Lower leg skin (tissue), 3 donors: ENCODE results near the gene PRDM16.

Source experiments
- POLR2A ChIP-seq, 2 donors: fragments of 450-650 bp; IDR thresholded peaks; one replicate each; pipeline ENCODE4 v1.6.1; 2016 to 2017; ENCODE audit warnings: antibody characterized with exemption in 2 of 2, mild to moderate bottlenecking in 1 of 2, moderate library complexity in 1 of 2
- TF ChIP-seq, protein P1 (sequence below), 3 donors: fragments of 450-650 bp; IDR thresholded peaks; one replicate each; pipeline ENCODE4 v1.5.1; 2016; ENCODE audit warnings: antibody characterized with exemption in 3 of 3, mild to moderate bottlenecking in 3 of 3, moderate library complexity in 2 of 3

DNA sequence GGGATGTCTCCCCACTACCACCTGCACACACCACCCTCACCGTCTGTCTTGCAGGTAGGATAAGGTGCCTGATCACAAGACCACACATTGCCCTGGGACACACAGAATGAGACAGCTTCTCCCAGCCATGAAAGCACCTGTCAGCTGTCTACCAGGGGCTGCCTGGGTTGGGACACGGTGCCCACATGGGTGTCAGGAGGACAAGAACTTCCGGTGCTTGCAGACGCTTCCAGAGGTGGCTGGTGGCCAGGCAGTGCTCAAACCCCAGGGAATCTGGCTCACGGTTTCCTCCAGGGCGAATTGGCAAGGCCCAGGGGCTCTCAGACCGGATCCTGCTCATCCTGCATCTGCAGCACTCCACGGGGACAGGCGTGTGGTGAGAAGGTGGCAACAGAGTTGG is 202.9 kb downstream of the PRDM16 start:
- TF ChIP-seq POLR2A (IDR thresholded peaks at IDR 0.05) = no peak
- TF ChIP-seq, protein P1, sequence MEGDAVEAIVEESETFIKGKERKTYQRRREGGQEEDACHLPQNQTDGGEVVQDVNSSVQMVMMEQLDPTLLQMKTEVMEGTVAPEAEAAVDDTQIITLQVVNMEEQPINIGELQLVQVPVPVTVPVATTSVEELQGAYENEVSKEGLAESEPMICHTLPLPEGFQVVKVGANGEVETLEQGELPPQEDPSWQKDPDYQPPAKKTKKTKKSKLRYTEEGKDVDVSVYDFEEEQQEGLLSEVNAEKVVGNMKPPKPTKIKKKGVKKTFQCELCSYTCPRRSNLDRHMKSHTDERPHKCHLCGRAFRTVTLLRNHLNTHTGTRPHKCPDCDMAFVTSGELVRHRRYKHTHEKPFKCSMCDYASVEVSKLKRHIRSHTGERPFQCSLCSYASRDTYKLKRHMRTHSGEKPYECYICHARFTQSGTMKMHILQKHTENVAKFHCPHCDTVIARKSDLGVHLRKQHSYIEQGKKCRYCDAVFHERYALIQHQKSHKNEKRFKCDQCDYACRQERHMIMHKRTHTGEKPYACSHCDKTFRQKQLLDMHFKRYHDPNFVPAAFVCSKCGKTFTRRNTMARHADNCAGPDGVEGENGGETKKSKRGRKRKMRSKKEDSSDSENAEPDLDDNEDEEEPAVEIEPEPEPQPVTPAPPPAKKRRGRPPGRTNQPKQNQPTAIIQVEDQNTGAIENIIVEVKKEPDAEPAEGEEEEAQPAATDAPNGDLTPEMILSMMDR (IDR thresholded peaks at IDR 0.05) = no peak
